Activated T-helper 1 cell treated with anti-CD3 and anti-CD28 coated beads, Interleukin-2, amount 50 U/mL, for 16 hours (primary cell): ENCODE data around the gene NDRG3.
"Not testable (repeated sequence)": the region's sequence is repeated elsewhere in the genome, so short reads cannot be mapped to it uniquely, and the experiment has no call there.

Experiments
- DNase-seq, 2 donors: peaks; one replicate each; pipeline ENCODE4 v3.0.0-alpha.2; 2020; ENCODE audit warnings: low read depth in 1 of 2, low spot score in 1 of 2

NDRG3 gene

GRCh38 chr20:36695467-36695866 is 50.4 kb downstream of the NDRG3 start:
- not testable (repeated sequence) for DNase-seq

DNA sequence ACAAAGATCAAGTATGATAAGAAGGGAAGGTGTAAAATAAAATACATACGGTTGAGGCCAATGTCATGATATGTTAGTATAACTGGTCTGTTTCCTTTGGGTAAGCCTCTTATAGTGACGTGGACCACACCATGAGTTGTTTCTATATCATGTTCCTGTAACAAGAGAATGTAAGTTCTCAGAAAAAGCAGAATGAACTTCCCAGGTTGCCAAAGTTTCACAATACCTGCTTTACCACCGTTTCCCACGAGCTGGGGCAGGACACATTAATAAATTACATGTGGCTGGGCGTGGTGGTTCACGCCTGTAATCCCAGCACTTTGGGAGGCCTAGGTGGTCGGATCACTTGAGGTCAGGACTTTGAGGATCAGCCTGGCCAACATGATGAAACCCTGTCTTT is 57.3 kb downstream of the NDRG3 start:
- DNase-seq = no peak

DNA sequence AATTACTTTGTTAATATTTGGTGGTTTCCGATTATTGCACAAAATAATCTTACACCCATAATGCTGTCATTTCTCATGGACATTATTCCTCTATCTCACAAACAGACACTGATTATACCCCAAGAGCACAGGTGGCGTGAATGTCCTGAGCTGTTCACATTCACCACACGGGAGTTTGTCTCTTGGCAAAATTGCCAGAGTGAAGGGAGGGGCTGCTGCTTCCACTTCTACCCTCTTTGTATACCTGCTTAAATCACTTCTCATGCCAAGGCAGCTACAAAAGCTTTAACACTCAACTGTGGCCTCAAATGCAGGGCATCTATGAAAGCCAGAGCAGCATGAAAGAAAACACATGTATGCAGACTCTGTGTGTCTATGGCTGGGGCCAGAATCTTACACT is 58.0 kb downstream of the NDRG3 start:
- no peak for DNase-seq

DNA sequence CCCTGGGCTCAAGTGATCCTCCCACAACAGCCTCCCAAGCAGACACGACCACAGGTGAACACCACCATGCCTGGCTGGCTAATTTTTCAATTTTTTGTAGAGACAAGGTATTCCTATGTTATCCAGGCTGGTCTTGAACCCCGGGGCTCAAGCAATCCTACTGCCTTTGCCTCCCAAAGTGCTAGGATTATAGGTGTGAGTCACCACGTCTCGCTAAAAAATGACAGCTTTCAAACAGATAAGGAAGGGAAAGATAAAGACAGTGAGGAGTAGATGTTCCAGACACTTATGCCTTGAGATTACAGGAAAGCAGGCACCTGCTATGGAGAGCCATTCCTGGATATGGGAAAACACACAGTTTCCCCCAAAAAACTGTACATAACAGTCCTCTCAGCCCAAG is 58.9 kb downstream of the NDRG3 start:
- DNase-seq = no peak

- DNase-seq = no peak
Observed at GRCh38 chr20:36686504-36686903, 59.4 kb downstream of the NDRG3 start.

DNA sequence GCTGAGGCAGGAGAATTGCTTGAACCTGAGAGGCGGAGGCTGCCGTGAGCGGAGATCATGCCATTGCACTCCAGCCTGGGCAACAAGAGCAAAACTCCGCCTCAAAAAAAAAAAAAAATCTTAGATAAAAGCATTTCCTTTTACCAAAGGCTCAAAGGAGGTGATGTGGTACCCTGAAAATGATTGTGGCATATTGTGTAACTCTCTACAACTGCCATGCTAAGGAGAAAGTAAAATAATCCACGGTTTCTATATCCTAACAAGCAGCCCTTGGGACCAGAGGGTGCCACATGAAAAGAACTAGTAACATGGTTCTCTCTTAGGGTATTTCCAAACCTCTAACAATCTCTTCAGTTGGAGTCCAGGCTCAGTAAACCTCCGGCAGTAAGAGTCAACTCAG is 61.1 kb downstream of the NDRG3 start:
- no peak for DNase-seq

DNA sequence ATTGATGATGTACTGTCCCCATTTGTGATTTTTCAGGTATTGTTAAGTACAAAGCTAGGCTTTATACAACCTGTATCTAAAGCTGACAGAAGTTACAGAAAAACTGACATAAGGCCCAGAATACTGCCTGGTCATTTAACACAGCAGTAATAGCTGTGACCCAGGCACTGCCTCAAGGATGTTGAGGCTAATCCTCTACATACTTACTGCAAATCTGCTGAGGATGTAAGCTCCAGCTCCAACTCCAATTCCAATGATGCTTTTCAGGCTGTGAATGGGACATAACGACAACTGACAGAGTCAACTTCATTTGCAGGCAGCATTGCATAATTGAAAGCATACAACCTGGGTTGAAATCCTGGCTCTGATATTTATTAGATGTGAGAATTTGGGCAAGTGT is 63.6 kb downstream of the NDRG3 start:
- no peak for DNase-seq

DNA sequence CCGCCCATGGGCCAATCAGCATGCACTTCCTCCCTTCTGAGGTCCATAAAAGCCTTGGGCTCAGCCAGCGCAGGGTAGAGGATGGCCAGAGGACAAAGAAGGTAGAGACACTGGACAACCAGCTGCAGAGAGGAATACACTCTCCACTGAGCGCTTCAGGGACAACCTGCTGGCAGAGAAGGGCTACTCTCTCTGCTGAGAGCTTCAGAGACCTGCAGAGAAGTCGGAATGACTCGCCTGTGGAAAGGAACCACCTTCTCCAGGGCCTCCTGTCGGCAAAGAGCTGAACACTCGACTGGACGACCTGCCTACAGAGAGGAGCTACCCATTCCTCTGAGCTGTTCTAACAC is 68.5 kb downstream of the NDRG3 start:
- DNase-seq = no peak

- no peak for DNase-seq
Observed at GRCh38 chr20:36676701-36677421, 69.0 kb downstream of the NDRG3 start.

DNA sequence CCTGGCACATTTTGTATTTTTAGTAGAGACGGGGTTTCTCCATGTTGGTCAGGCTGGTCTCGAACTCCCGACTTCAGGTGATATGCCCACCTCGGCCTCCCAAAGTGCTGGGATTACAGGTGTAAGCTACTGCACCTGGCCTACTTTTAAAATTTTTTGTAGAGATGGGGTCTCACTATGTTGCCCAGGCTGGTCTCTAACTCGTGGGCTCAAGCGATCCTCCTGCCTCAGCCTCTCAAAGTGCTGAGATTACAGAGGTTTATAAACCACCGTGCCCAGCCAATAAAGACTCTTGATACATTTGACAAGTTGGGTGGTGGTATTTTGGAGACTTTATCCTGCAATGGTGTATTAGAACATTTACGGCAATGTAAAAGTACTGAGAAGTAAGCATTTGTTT is 70.3 kb downstream of the NDRG3 start:
- DNase-seq = not testable (repeated sequence)

DNA sequence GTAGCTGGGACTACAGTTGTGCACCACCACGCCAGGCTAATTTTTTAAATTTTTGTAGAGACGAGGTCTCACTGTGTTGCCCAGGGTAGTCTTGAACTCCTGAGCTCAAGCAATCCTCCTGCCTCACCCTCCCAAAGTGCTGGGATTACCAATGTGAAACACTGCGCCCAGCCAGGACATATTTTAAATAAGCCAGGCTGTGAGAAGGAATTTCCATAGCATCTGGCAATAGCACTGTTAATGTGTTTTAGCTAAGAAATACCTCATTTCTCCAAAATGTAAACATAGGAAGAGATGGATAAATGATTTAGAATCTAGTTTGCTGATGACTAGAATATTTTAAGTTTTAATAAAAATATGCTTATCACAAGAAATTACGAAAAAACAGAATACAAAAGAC is 72.9 kb downstream of the NDRG3 start:
- DNase-seq = no peak

DNA sequence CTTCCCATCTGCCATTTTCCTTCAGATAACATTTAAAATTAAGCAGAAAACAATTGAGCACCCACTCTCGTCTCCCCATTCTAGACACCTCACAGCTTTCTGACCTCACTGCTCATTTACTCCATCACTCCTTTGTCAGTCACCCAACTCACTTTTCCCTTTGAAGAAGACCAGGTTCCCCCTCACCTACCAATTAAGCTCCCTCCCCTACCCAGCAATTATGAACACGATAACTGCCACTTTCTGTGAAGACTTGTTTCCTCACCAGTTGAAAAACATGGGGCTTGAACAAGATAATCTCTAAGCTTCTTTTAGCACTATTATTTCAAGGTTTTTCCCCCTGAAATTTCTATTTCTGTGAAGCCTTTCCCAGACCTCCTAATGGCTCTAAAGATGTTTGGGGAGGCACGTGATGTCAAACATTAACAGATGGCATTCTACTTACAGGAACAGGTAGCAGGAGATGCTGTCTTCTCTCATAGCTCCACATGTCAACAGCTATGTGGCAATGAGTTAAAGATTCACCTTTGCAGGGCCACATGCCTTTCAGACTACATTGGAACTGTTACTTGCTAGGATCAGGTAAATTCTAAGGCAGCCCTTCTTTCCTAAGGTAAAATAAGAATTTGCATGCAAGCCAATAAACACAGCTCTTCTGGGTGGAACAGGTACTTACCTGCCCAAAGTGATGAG is 75.1 kb downstream of the NDRG3 start:
- DNase-seq = no peak

GRCh38 chr20:36666181-36666740 is 79.6 kb downstream of the NDRG3 start:
- DNase-seq = no peak

DNA sequence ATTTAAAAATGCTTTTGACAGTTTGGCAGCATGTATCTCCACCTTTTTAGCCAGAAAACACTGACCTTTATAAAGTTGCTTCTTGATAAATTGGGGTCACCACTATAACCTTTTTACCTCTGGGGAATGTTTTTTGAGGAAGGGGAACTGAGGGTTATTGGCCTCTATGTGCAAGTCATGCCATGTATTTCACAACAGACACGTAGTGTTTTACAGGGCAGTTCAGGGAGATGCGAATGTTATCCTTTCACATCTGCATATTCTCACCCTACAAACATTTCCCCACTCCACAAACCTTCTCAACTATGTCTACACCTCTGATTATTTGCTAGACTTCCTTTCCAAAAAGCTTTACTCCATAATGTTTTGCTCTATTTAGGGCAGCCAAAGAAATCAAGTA is 82.9 kb downstream of the NDRG3 start:
- DNase-seq = no peak

DNA sequence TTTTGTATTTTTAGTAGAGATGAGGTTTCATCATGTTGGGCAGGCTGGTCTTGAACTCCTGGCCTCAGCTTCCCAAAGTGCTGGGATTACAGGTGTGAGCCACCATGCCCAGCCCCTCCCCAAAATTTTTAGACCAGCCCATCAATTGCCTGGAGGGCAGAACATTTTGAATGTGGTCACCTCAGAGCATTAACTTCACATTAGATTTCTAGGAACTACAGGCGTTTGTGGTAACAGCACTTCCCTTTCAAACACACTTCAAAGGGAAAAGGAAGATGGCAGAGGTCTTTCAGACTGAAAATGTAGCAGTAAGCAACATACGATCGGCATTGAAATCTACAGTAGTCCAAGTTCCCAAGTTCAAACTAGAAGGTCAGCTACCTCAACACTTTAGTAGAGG is 87.6 kb downstream of the NDRG3 start:
- DNase-seq = no peak

GRCh38 chr20:36656733-36657132 is 89.2 kb downstream of the NDRG3 start:
- no peak for DNase-seq

- no peak for DNase-seq
Observed at GRCh38 chr20:36655004-36655403, 90.9 kb downstream of the NDRG3 start.

GRCh38 chr20:36654506-36654905 is 91.4 kb downstream of the NDRG3 start:
- DNase-seq = no peak

DNA sequence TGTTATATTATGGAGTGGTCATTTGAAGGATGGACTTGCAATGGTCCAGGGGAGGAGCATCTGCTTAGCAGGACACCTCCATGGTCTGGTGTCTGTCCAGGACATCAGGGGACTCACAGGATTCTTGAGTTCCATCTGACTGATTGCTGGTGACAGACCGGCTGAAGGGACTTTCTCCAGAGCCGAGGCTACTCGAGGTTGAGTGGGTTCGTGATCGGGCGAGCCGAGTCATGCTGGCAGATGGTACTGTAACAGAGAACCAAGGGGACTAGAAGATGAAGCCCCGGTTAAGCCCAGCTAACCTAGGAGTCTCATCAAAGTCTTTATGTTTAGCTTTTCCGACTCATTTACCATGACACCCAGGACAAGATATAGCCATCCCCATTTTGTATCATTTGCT is 92.4 kb downstream of the NDRG3 start:
- no peak for DNase-seq

DNA sequence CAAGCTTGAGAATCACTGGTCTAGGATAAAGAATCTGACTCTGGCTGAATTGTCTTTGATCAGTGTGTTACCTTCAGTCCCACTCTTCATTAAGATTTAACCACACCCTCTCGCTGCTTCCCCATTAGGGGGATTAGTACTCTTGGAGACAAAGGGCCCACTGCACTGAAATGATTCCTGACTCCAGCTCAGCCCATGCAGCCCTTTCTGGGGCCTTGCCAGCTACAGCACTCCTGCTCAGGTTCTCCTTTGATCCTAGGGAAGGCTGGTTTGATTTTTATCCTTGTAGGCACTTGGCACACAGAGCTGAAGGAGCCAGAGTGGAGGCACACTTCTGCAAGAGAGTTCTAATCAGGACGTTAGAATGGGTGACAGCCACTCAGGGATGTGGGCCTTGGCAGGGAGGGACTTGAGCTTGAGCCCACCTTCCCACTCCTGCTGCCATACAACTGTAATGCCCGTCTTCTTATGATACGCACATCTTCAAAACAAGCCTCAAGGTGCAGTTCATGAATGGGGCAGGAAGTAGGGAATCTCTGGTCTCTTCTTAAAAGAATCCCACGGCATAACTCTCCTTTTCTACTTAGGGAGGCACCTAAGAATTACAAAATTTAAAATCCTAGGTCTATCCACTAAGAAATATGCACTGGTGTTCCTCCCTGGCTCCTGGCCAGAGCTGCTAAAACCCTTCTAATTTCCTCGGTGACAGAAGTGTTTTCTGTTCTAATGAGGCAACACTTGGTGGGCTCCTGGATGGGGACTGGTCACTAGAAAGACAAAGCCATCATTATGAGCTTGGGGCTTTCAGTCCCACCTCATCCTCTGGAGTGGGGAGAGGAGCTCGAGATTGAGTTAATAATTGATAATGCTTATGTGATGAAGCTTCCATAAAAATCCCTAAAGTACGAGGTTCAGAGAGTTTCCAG is 98.4 kb downstream of the NDRG3 start:
- DNase-seq = no peak

DNA sequence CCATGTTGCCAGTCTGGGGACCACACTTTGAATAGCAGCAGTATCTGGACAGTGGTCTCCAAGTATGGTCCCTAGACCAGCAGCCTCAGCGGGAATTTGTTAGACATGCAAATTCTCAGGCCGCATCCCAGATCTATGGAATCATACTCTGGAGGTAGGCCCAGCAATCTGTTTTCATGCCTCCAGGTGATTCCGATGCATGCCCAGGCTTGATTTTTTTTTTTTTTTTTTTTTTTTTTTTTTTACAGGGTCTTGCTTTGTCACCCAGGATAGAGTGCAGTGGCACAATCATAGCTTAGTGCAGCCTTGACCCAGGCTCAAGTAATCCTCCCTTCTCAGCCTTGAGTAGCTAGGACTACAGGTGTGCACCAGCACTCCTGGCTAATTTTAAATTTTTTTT is 99.2 kb downstream of the NDRG3 start:
- no peak for DNase-seq

- DNase-seq = peak; percentile 43
Observed at GRCh38 chr20:36645998-36646397, 99.9 kb downstream of the NDRG3 start, which contains the start of gene SLA2. Gene SLA2, minus strand, starts transcription at chr20:36646196. Its CDS starts 4,861 bp downstream, at chr20:36641335.
